ENCODE data around the gene RIC3.

DNA sequence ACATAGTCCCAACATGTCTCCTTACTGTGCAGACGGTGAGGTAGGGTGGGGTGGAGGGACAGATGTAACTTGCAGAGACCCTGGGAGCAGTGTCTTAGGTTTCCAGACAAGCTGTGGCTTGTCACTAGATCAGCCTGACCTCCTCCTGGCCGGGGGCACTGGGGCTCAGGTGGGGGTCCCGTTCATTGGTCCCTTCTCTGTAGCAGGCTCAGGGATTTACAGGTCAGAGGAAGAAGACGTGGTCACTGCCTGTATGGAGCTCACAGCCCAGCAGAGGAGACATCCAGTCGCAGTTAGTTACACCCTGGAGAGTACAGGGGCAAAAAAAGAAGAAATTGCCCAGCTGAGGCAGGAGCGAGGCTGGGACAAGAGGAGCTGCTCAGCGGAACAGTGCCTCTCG is 109.8 kb downstream of the RIC3 start:
- TF ChIP-seq, protein P1, sequence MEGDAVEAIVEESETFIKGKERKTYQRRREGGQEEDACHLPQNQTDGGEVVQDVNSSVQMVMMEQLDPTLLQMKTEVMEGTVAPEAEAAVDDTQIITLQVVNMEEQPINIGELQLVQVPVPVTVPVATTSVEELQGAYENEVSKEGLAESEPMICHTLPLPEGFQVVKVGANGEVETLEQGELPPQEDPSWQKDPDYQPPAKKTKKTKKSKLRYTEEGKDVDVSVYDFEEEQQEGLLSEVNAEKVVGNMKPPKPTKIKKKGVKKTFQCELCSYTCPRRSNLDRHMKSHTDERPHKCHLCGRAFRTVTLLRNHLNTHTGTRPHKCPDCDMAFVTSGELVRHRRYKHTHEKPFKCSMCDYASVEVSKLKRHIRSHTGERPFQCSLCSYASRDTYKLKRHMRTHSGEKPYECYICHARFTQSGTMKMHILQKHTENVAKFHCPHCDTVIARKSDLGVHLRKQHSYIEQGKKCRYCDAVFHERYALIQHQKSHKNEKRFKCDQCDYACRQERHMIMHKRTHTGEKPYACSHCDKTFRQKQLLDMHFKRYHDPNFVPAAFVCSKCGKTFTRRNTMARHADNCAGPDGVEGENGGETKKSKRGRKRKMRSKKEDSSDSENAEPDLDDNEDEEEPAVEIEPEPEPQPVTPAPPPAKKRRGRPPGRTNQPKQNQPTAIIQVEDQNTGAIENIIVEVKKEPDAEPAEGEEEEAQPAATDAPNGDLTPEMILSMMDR (IDR thresholded peaks at IDR 0.05; ENCODE audit: low read depth, low read length), result no peak
- TF ChIP-seq EZH2phosphoT487 (IDR thresholded peaks at IDR 0.05; ENCODE audit: low read depth), result no peak
